ENCODE measurements around the gene TTC34.

GRCh38 chr1:2789164-2789985, 12.1 kb downstream of the TTC34 start:
- TF ChIP-seq CTCF (IDR thresholded peaks at IDR 0.05 in 2 of 3, conservative IDR thresholded peaks at IDR 0.05 in 1 of 3; ENCODE audit: borderline replicate concordance in 1 of 3, insufficient read depth in 1 of 3, low read depth in 2 of 3, low read length in 2 of 3) (no peak), RAD21 (IDR thresholded peaks at IDR 0.05; ENCODE audit: low read depth) (no peak), POLR2A (IDR thresholded peaks at IDR 0.05; ENCODE audit: borderline replicate concordance, extremely low read depth, insufficient read depth, insufficient read length) (no peak), EGR1 (IDR thresholded peaks at IDR 0.05; ENCODE audit: low read depth) (no peak), TCF7L2 (IDR thresholded peaks at IDR 0.05; ENCODE audit: borderline replicate concordance, extremely low read depth, insufficient read depth, insufficient read length) (no peak), REST (IDR thresholded peaks at IDR 0.05; ENCODE audit: low read depth) (no peak), MAX (IDR thresholded peaks at IDR 0.05) (no peak), EZH2phosphoT487 (IDR thresholded peaks at IDR 0.05; ENCODE audit: borderline replicate concordance) (no peak), SIN3A (IDR thresholded peaks at IDR 0.05; ENCODE audit: low read depth) (no peak)
